BLaER1 treated with 17β-estradiol and CSF1 and Interleukin-3, amounts not matched to agents 10 nM and 100 nM (cell line): ENCODE data around the gene CDKN1A.

Source experiments
- H3K27ac ChIP-seq, 11 experiments: shearing (Covaris generic); formaldehyde crosslinking; 2 replicates each; pipeline ENCODE4 v1.8.1; 2022
- H3K27me3 ChIP-seq, 11 experiments: shearing (Covaris generic); formaldehyde crosslinking; 2 replicates each; pipeline ENCODE4 v1.8.1; 2022
- H3K36me3 ChIP-seq, 11 experiments: shearing (Covaris generic); formaldehyde crosslinking; 2 replicates each; pipeline ENCODE4 v1.8.1; 2022
- H3K4me1 ChIP-seq, 10 experiments: shearing (Covaris generic); formaldehyde crosslinking; 2 replicates each; pipeline ENCODE4 v1.8.1; 2022
- H3K4me2 ChIP-seq, 11 experiments: shearing (Covaris generic); formaldehyde crosslinking; 2 replicates each; pipeline ENCODE4 v1.8.1; 2022
- H3K4me3 ChIP-seq, 10 experiments: shearing (Covaris generic); formaldehyde crosslinking; 2 replicates each; pipeline ENCODE4 v1.8.1; 2022
- H3K9ac ChIP-seq, 11 experiments: shearing (Covaris generic); formaldehyde crosslinking; 2 replicates each; pipeline ENCODE4 v1.8.1; 2022
- H3K9me3 ChIP-seq, 11 experiments: shearing (Covaris generic); formaldehyde crosslinking; replicated peaks in 1 of 11; 2 replicates each; pipeline ENCODE4 v1.8.1; 2022
- H4K20me1 ChIP-seq, 11 experiments: shearing (Covaris generic); formaldehyde crosslinking; 2 replicates each; pipeline ENCODE4 v1.8.1; 2022
- Cebpa-rat ChIP-seq, 11 experiments: shearing (Covaris generic); IDR thresholded peaks; 2 replicates each; pipeline ENCODE4 v1.8.1; 2022

CDKN1A gene

DNA sequence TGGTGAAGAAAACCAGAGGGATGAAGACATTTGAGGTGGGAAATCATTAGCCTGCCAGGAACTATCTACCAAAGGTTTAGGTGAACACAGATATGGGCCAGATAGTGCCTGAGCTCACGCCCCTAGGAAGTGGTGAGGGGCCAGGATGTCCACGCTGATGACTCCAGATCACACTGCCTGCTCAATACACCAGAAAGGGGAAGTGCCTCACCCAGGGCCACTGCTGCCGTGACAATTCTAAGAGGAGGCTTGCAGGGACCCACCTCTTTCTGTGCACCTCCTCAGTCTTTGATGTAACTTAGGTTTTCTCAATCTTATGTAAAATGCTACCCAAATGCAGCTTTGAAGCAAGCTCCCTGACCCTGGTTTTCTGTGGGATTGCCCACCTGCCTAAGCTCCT, 13.7 kb downstream of the CDKN1A start:
- H3K27ac ChIP-seq: peak overlapping the region in 7 of 11 experiments; percentile 6 to 59 (median 26); a peak in 9 of 22 replicates

DNA sequence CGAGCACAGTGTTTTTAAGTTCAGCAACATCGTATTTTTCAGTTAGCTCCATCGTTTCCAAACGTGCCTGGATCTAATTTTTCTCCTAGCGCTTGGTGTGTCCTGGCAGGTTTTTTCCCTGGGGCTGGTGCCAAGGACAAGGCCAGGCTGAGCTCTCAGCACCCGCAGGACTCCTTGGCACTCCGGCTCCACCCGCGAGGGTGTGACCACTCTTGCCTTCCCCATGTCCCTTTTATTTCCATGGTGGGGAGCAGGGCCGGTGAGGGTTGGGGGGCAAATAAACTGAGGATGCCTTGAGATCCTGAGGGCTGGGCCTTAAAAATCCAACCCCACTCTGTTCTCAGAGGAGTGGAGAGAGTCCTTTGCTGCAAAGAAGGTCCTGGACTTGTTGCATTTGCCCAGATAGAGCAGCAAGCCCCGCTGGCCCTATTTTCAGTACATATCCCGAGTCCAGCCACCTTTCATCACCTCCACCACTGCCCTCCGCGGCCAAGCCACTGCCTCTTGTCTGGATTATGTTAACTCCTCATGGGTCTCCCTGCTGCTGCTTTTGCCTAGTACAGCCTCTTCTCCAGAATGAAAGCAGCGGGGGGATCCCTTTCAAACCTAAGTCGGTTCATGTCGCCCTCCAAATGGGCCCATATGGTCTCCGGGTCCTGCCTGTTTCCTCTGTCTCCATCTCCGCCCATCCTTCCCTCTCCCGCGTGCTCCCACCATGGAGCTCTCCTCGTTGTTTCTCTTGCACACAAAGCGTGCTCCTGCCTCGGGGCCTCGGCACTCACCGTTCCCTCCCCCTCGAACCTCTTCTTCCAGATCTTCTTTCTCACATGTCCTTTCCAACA, 14.6 kb downstream of the CDKN1A start:
- no peak for TF ChIP-seq Cebpa-rat (IDR thresholded peaks at IDR 0.05)
- H3K36me3 ChIP-seq: peaks cover 0 to 3% (median under 1%) of the 10 kb centered on the region in 11 experiments; a peak in 5 of 22 replicates
- peaks cover 6 to 47% (median 26%) of the 10 kb centered on the region in 11 experiments; a peak in 18 of 22 replicates for H4K20me1 ChIP-seq
- no peaks in the 10 kb centered on the region for H3K27me3 ChIP-seq
- no peak overlapping the region for H3K4me3 ChIP-seq
- H3K4me2 ChIP-seq: peak overlapping the region; percentile 50 to 86 (median 70); a peak in 12 of 22 replicates
- H3K27ac ChIP-seq: peak overlapping the region in 2 of 11 experiments; percentile 4 to 6; a peak in 1 of 22 replicates
- peaks cover 25 to 57% (median 44%) of the 10 kb centered on the region in 10 experiments for H3K4me1 ChIP-seq
- peaks cover 0 to 9% (median 6%) of the 10 kb centered on the region in 11 experiments; a peak in 14 of 22 replicates for H3K9me3 ChIP-seq
- no peak overlapping the region for H3K9ac ChIP-seq

More for the DNA sequence above, 13.7 kb downstream of the CDKN1A start:
- Histone ChIP-seq H3K4me2 (peak overlapping the region; percentile 50 to 86 (median 70)), H3K36me3 (peaks cover 0 to 11% (median 9%) of the 10 kb centered on the region in 11 experiments; a peak in 20 of 22 replicates), H3K4me1 (peaks cover 25 to 51% (median 42%) of the 10 kb centered on the region in 10 experiments), H4K20me1 (peaks cover 15 to 56% (median 35%) of the 10 kb centered on the region in 11 experiments; a peak in 21 of 22 replicates), H3K4me3 (no peak overlapping the region), H3K9me3 (peaks cover 0 to 4% (median 3%) of the 10 kb centered on the region in 11 experiments; a peak in 14 of 22 replicates), H3K27me3 (no peaks in the 10 kb centered on the region), H3K9ac (0 out of 22 replicates have a peak overlapping the region, but pooled peaks of 1 of the 11 experiments have one; percentile 29)
- no peak for TF ChIP-seq Cebpa-rat (IDR thresholded peaks at IDR 0.05)

DNA sequence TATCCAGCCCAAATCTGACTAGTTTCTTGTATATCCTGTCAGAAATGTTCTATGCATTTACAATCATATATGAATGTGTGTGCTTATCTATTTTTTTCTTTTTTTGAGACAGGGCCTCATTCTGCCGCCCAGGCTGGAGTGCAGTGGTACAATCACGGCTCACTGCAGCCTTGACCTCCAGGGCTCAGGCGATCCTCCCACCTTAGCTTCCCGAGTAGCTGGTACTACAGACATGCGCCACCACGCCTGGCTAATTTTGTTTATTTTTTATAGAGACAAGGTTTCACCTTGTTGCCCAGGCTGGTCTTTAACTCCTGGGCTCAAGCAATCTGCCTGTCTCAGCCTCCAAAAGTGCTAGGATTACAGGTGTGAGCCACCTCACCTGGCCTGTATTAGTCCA, 16.1 kb downstream of the CDKN1A start:
- H3K4me3 ChIP-seq: no peak overlapping the region
- peaks cover 0 to 9% (median 6%) of the 10 kb centered on the region in 11 experiments; a peak in 14 of 22 replicates for H3K9me3 ChIP-seq
- H3K4me1 ChIP-seq: peaks cover 25 to 66% (median 44%) of the 10 kb centered on the region in 10 experiments
- peak overlapping the region in 9 of 11 experiments; percentile 2 to 67 (median 44); a peak in 16 of 22 replicates for H3K4me2 ChIP-seq
- H3K36me3 ChIP-seq: no peaks in the 10 kb centered on the region
- peaks cover 0 to 33% (median 13%) of the 10 kb centered on the region in 11 experiments; a peak in 14 of 22 replicates for H4K20me1 ChIP-seq
- no peak overlapping the region for H3K9ac ChIP-seq
- peak overlapping the region in 1 of 11 experiments; percentile 12; a peak in 1 of 22 replicates for H3K27ac ChIP-seq
- no peaks in the 10 kb centered on the region for H3K27me3 ChIP-seq
- no peak for TF ChIP-seq Cebpa-rat (IDR thresholded peaks at IDR 0.05)

DNA sequence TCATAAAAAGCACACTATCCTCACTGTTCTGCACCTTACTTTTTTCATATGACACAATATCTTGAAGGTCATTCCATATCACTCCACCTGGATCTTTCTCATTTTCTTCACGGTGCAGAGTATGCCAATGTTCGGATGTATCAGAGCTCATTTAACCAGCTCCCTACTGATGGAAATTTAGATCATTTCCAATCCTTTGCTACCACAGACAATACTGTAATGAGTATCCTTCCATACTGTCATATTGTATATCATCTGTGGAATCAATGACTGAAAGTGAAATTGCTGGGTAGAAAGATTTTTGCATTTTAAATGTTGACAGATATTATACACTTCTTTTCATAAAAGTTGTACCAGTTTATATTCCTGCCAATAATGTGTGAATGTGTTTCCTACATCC, 16.9 kb downstream of the CDKN1A start:
- no peaks in the 10 kb centered on the region for H3K27me3 ChIP-seq
- no peaks in the 10 kb centered on the region for H3K36me3 ChIP-seq
- peaks cover 0 to 9% (median 6%) of the 10 kb centered on the region in 11 experiments; a peak in 14 of 22 replicates for H3K9me3 ChIP-seq
- TF ChIP-seq Cebpa-rat (IDR thresholded peaks at IDR 0.05): no peak
- H4K20me1 ChIP-seq: peaks cover 0 to 25% (median 6%) of the 10 kb centered on the region in 11 experiments; a peak in 8 of 22 replicates
- no peak overlapping the region for H3K27ac ChIP-seq
- H3K4me2 ChIP-seq: peak overlapping the region in 9 of 11 experiments; percentile 2 to 67 (median 44); a peak in 16 of 22 replicates
- H3K4me3 ChIP-seq: no peak overlapping the region
- no peak overlapping the region for H3K9ac ChIP-seq
- peaks cover 25 to 70% (median 42%) of the 10 kb centered on the region in 10 experiments for H3K4me1 ChIP-seq

DNA sequence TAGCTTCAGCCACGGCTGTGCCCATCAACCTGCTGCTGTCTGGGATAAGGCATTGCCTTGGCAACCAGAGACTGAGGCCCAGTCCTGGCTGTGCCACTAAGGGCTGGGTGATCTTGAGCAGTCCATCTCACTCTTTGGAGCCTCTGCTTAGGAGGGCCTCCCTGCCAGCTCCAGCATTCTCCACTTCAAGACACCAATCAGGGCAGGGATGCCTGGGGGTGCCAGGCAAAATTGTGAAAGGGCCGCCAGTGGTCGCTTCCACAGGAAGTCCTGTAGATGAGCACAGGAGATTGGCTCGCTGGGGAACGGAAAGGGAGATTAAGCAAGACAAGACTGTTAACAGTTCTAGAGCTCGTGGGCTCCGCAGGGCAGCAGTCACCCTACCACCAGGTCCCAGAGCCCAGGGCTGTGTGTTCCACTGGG, 19.0 kb downstream of the CDKN1A start, which contains the start of gene RAB44:
TSS of gene RAB44 (plus strand) at position 346 of the 423 bp plus-strand sequence. CDS start 6,410 bp downstream, outside the sequence.
- Histone ChIP-seq H3K4me3 (no peak within 1 kb of the TSS), H3K4me2 (peak within 1 kb of the TSS in 5 of 11 experiments; percentile 0 to 26 (median 7); a peak in 7 of 22 replicates), H3K27ac (no peak within 1 kb of the TSS), H3K36me3 (no peaks in the 10 kb centered on the region), H3K9me3 (peaks cover 0 to 9% (median 6%) of the 10 kb centered on the region in 11 experiments; a peak in 14 of 22 replicates), H4K20me1 (peaks cover 0 to 5% (median 0%) of the 10 kb centered on the region in 11 experiments; a peak in 2 of 22 replicates), H3K9ac (no peak within 1 kb of the TSS), H3K27me3 (no peaks in the 10 kb centered on the region), H3K4me1 (peaks cover 17 to 69% (median 41%) of the 10 kb centered on the region in 10 experiments)
- no peak for TF ChIP-seq Cebpa-rat (IDR thresholded peaks at IDR 0.05)

DNA sequence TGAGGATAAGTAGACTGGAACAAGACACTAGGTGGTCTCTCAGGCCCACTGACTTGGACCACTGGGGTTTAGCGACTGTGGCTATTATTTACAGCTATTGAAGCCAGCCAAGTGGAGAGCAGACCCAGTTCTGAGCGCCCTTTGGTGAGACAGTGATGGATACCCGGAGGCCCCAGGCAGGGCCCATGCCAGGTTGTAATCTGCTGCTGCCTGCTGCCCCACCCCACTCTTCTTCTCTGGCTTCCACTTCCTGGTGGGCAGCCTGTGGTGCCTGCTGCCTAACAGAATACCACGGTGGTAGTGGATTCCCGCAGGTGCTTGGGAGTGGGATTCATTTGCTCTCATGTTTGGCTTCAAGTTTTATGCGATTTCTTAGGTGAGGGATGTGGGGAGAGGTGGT, 19.7 kb downstream of the CDKN1A start:
- peak overlapping the region in 4 of 11 experiments; percentile 0 to 26 (median 16); a peak in 3 of 22 replicates for H3K4me2 ChIP-seq
- TF ChIP-seq Cebpa-rat (IDR thresholded peaks at IDR 0.05): no peak
- no peak overlapping the region for H3K9ac ChIP-seq
- H4K20me1 ChIP-seq: 0 out of 22 replicates have a peak, but pooled peaks cover 0 to under 1% (median 0%) of the 10 kb centered on the region in 11 experiments
- no peak overlapping the region for H3K27ac ChIP-seq
- no peaks in the 10 kb centered on the region for H3K36me3 ChIP-seq
- no peaks in the 10 kb centered on the region for H3K27me3 ChIP-seq
- peaks cover 13 to 62% (median 34%) of the 10 kb centered on the region in 10 experiments for H3K4me1 ChIP-seq
- no peak overlapping the region for H3K4me3 ChIP-seq
- peaks cover 0 to 9% (median 6%) of the 10 kb centered on the region in 11 experiments; a peak in 14 of 22 replicates for H3K9me3 ChIP-seq

DNA sequence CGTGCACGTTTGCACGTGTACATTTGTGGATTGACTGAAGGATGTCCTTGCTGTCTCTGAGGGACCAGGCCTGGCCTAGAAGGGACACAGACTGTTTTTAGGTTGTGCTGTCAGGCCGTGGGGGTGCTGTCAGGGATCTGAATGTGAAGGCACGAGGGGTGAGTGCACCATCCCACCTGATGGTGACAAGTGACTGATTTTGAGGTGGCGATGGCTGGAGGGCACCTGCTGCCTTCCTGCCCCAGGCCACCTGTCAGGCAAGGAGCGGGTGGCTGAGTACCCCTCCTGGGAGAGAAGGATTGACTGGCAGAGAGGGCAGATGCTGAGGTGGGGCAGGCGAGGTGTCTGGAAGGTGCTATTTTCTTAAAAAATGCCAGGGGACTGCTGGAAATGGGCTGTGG, 20.4 kb downstream of the CDKN1A start:
- Histone ChIP-seq H3K4me2 (no peak overlapping the region), H4K20me1 (no peaks in the 10 kb centered on the region), H3K27ac (no peak overlapping the region), H3K4me1 (peaks cover 13 to 59% (median 33%) of the 10 kb centered on the region in 10 experiments), H3K36me3 (no peaks in the 10 kb centered on the region), H3K27me3 (no peaks in the 10 kb centered on the region), H3K9ac (no peak overlapping the region), H3K9me3 (peaks cover 0 to 11% (median 7%) of the 10 kb centered on the region in 11 experiments; a peak in 16 of 22 replicates), H3K4me3 (no peak overlapping the region)
- TF ChIP-seq Cebpa-rat (IDR thresholded peaks at IDR 0.05): no peak

DNA sequence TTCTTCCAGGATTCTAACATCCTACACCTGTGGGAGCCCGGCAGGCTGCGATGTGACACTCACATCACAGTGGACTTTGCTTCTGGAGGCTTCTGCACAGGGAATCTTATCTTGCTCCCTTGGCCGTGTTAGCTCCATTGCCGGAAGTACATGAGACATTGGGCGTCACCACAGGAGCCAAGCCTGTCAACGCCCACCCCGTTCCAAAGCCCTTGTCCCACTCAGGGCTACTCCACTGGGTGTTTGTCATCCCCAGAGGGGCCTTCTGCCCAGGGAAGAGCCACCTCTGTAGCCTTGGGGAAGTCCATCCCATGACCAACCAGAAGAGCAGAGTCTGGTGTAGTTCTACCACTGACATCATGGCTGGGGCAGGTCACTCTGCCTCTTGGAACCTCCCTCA, 20.8 kb downstream of the CDKN1A start:
- no peaks in the 10 kb centered on the region for H4K20me1 ChIP-seq
- no peak overlapping the region for H3K4me3 ChIP-seq
- no peak overlapping the region for H3K9ac ChIP-seq
- H3K4me2 ChIP-seq: no peak overlapping the region
- H3K27ac ChIP-seq: no peak overlapping the region
- H3K9me3 ChIP-seq: peaks cover 0 to 15% (median 10%) of the 10 kb centered on the region in 11 experiments; a peak in 16 of 22 replicates
- no peak for TF ChIP-seq Cebpa-rat (IDR thresholded peaks at IDR 0.05)
- peaks cover 12 to 59% (median 33%) of the 10 kb centered on the region in 10 experiments for H3K4me1 ChIP-seq
- no peaks in the 10 kb centered on the region for H3K36me3 ChIP-seq
- no peaks in the 10 kb centered on the region for H3K27me3 ChIP-seq
